OCI-LY3 (cell line): ENCODE data around the gene TULP3.

Source experiments
- EZH2phosphoT487 ChIP-seq: fragments of 200-600 bp; shearing (Covaris generic); IDR thresholded peaks from 2 replicates; pipeline ENCODE4 v1.6.1; 2018; ENCODE audit warnings: antibody characterized with exemption, mixed run types, low read depth
- TF ChIP-seq, protein P1 (sequence below): fragments of 200-600, 300-600 bp; sonication (generic); IDR thresholded peaks from 2 replicates; pipeline ENCODE4 v1.5.1; 2014; ENCODE audit warnings: antibody characterized with exemption, low read length, low read depth

DNA sequence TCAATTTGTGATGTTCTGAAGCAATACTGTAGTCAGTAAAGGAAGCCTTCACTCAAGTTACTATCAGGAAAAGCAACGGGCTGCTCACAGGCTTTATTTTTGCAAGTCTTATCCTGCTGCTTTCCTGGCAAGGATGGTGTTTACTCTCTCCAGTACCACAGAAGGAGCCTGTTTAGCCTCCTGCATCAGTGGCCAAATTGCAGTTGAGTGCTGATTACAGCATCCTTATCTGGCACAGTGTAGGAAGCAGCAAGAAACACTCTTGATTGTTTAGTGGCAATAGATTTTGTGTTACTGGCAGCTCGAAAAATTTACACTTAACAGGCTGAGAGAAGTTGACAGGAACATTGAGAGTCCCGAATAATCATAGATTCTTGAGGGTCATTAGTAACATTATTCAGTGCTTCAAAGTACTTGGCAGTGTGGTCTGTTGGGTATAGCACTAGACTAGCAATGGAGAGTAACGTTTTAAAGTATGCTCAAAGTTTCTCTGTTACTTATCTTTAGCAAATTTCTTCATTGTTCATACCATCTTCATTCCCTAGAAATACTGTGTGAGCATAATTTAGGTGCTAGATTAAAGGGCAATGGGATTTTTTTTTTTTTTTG lies 11.7 kb downstream of the TULP3 start:
- TF ChIP-seq, protein P1, sequence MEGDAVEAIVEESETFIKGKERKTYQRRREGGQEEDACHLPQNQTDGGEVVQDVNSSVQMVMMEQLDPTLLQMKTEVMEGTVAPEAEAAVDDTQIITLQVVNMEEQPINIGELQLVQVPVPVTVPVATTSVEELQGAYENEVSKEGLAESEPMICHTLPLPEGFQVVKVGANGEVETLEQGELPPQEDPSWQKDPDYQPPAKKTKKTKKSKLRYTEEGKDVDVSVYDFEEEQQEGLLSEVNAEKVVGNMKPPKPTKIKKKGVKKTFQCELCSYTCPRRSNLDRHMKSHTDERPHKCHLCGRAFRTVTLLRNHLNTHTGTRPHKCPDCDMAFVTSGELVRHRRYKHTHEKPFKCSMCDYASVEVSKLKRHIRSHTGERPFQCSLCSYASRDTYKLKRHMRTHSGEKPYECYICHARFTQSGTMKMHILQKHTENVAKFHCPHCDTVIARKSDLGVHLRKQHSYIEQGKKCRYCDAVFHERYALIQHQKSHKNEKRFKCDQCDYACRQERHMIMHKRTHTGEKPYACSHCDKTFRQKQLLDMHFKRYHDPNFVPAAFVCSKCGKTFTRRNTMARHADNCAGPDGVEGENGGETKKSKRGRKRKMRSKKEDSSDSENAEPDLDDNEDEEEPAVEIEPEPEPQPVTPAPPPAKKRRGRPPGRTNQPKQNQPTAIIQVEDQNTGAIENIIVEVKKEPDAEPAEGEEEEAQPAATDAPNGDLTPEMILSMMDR = no peak
- no peak for TF ChIP-seq EZH2phosphoT487
